OCI-LY7 (cell line): ENCODE measurements around the gene HOXA10.

ENCODE experiments used
- EZH2phosphoT487 ChIP-seq: fragments of 200-600 bp; sonication (generic); IDR thresholded peaks from 2 replicates; pipeline ENCODE4 v1.6.1; 2018; ENCODE audit warnings: low read depth, borderline replicate concordance, mild to moderate bottlenecking, mixed run types, antibody characterized with exemption, low read length, moderate library complexity, mixed read lengths
- TF ChIP-seq, protein P1 (sequence below): fragments of 200-600 bp; sonication (generic); conservative IDR thresholded peaks from 2 replicates; pipeline ENCODE4 v1.5.1; 2014; ENCODE audit warnings: mild to moderate bottlenecking, antibody characterized with exemption, low read length, moderate library complexity, mixed read lengths

DNA sequence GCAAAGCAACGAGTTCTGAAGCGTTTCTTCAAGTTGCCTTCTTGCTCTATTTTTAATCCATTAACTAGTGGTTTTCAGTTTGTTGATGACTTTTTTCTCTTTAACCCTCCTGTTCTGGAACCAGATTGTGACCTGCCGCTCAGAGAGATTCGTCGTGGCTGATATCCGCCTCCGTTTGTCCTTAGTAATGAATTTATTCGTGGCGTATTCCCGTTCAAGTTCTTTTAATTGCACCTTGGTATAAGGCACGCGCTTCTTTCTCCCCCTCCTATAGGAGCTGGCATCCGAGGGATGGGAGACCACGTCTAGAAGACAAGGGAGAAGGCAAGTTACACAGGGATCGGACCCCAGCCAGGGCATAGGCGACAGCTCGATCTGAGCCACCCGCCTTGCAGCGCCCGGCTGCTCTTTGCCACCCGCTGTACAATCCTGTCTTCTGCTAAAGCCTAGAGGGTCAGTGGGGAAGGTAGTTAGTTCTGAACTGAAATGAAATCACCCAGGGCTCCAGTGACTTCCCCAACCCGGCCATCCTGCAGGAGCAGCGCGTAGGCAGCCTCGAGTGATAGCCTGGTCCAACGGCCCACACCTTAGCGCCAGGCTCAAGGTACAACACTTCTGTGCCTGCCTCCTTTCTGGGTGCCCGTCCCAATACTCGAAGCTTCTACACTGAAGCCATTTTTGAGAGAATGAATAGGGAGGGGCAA is 24.2 kb upstream of the HOXA10 start:
- TF ChIP-seq, protein P1, sequence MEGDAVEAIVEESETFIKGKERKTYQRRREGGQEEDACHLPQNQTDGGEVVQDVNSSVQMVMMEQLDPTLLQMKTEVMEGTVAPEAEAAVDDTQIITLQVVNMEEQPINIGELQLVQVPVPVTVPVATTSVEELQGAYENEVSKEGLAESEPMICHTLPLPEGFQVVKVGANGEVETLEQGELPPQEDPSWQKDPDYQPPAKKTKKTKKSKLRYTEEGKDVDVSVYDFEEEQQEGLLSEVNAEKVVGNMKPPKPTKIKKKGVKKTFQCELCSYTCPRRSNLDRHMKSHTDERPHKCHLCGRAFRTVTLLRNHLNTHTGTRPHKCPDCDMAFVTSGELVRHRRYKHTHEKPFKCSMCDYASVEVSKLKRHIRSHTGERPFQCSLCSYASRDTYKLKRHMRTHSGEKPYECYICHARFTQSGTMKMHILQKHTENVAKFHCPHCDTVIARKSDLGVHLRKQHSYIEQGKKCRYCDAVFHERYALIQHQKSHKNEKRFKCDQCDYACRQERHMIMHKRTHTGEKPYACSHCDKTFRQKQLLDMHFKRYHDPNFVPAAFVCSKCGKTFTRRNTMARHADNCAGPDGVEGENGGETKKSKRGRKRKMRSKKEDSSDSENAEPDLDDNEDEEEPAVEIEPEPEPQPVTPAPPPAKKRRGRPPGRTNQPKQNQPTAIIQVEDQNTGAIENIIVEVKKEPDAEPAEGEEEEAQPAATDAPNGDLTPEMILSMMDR, result no peak
- no peak for TF ChIP-seq EZH2phosphoT487
